ENCODE results near the gene PTPRD.

PTPRD gene

GRCh38 chr9:8391566-8391965 lies 2221.2 kb downstream of the PTPRD start:
- TF ChIP-seq CTCF (IDR thresholded peaks at IDR 0.05; ENCODE audit: low read depth, low read length): no peak
- no peak overlapping the region for H3K4me3 ChIP-seq (ENCODE audit: low read depth, low read length)

GRCh38 chr9:8391132-8391531 lies 2221.7 kb downstream of the PTPRD start:
- TF ChIP-seq CTCF (IDR thresholded peaks at IDR 0.05; ENCODE audit: low read depth, low read length): no peak

GRCh38 chr9:8390571-8390970 lies 2222.2 kb downstream of the PTPRD start:
- TF ChIP-seq CTCF (IDR thresholded peaks at IDR 0.05; ENCODE audit: low read depth, low read length): no peak
- H3K4me3 ChIP-seq (ENCODE audit: low read depth, low read length): no peak overlapping the region

More at GRCh38 chr9:8391132-8391531, 2221.7 kb downstream of the PTPRD start:
- H3K4me3 ChIP-seq (ENCODE audit: low read depth, low read length): no peak overlapping the region

GRCh38 chr9:8389531-8389930 lies 2223.3 kb downstream of the PTPRD start:
- no peak overlapping the region for H3K4me3 ChIP-seq (ENCODE audit: low read depth, low read length)

GRCh38 chr9:8388132-8388531 lies 2224.7 kb downstream of the PTPRD start:
- TF ChIP-seq CTCF (IDR thresholded peaks at IDR 0.05; ENCODE audit: low read depth, low read length): no peak
- H3K4me3 ChIP-seq (ENCODE audit: low read depth, low read length): no peak overlapping the region

More at GRCh38 chr9:8389531-8389930, 2223.3 kb downstream of the PTPRD start:
- TF ChIP-seq CTCF (IDR thresholded peaks at IDR 0.05; ENCODE audit: low read depth, low read length): no peak

GRCh38 chr9:8384091-8384490 lies 2228.7 kb downstream of the PTPRD start:
- no peak for TF ChIP-seq CTCF (IDR thresholded peaks at IDR 0.05; ENCODE audit: low read depth, low read length)
- H3K4me3 ChIP-seq (ENCODE audit: low read depth, low read length): no peak overlapping the region

- no peak for TF ChIP-seq CTCF (IDR thresholded peaks at IDR 0.05; ENCODE audit: low read depth, low read length)
- no peak overlapping the region for H3K4me3 ChIP-seq (ENCODE audit: low read depth, low read length)
These were observed 2229.8 kb downstream of the PTPRD start for GRCh38 chr9:8382777-8383527.
